Stomach (tissue), 4 donors: ENCODE results near the gene PFDN6.

Experiments
- POLR2A ChIP-seq, 4 donors: fragments of 450-650 bp; IDR thresholded peaks; one replicate each; pipeline ENCODE4 v1.6.1; 2016; ENCODE audit warnings: antibody characterized with exemption in 4 of 4, control low read depth in 2 of 4, mild to moderate bottlenecking in 1 of 4, moderate library complexity in 1 of 4
- POLR2AphosphoS5 ChIP-seq, 3 donors: sonication (generic); formaldehyde crosslinking; IDR thresholded peaks; one replicate each; pipeline ENCODE4 v1.6.1; 2016; ENCODE audit warnings: antibody characterized with exemption in 3 of 3
- TF ChIP-seq, protein P1 (sequence below), 7 experiments: fragments of 450-650 bp in 4 of 7; fragments of 200-600 bp in 3 of 7; sonication (generic) in 3 of 7; IDR thresholded peaks; one replicate each; pipeline ENCODE4 v1.5.1; 2016 to 2019; ENCODE audit warnings: antibody characterized with exemption in 7 of 7, control low read depth in 2 of 7, mild to moderate bottlenecking in 1 of 7

DNA sequence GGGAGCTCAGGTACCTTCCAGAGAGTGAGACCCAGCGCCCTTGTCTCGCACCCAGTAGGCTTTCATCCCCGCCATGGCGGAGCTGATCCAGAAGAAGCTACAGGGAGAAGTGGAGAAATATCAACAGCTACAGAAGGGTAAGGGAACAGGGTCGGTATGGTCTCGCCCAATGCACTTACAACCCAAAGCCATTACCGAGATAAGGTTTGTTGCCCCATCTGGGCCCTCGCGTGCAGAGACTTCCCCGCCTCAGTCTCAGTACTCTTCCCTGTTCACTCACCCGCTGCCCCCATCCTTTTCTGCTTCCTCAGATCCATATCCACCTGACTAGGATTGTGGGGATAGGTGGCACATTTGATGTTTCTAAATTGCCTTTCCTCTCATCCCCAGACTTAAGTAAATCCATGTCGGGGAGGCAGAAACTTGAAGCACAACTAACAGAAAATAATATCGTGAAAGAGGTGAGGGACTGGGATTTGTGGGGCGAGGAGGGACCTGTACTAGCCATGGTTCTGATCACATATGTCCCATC is 449 bp downstream of the PFDN6 start:
- TF ChIP-seq, protein P1, sequence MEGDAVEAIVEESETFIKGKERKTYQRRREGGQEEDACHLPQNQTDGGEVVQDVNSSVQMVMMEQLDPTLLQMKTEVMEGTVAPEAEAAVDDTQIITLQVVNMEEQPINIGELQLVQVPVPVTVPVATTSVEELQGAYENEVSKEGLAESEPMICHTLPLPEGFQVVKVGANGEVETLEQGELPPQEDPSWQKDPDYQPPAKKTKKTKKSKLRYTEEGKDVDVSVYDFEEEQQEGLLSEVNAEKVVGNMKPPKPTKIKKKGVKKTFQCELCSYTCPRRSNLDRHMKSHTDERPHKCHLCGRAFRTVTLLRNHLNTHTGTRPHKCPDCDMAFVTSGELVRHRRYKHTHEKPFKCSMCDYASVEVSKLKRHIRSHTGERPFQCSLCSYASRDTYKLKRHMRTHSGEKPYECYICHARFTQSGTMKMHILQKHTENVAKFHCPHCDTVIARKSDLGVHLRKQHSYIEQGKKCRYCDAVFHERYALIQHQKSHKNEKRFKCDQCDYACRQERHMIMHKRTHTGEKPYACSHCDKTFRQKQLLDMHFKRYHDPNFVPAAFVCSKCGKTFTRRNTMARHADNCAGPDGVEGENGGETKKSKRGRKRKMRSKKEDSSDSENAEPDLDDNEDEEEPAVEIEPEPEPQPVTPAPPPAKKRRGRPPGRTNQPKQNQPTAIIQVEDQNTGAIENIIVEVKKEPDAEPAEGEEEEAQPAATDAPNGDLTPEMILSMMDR (IDR thresholded peaks at IDR 0.05): no peak
- no peak for TF ChIP-seq POLR2AphosphoS5 (IDR thresholded peaks at IDR 0.05)
- no peak for TF ChIP-seq POLR2A (IDR thresholded peaks at IDR 0.05)
